ENCODE measurements around the gene PSMB9. TPM values are rescaled to one million over a fixed set of nuclear protein-coding genes. Genes with fewer than 3 reads are reported as not detected.

The PSMB9 gene
- total RNA-seq, 4 donors from 2014 or later, result 21.6 to 49.9 (median 30.7) TPM

DNA sequence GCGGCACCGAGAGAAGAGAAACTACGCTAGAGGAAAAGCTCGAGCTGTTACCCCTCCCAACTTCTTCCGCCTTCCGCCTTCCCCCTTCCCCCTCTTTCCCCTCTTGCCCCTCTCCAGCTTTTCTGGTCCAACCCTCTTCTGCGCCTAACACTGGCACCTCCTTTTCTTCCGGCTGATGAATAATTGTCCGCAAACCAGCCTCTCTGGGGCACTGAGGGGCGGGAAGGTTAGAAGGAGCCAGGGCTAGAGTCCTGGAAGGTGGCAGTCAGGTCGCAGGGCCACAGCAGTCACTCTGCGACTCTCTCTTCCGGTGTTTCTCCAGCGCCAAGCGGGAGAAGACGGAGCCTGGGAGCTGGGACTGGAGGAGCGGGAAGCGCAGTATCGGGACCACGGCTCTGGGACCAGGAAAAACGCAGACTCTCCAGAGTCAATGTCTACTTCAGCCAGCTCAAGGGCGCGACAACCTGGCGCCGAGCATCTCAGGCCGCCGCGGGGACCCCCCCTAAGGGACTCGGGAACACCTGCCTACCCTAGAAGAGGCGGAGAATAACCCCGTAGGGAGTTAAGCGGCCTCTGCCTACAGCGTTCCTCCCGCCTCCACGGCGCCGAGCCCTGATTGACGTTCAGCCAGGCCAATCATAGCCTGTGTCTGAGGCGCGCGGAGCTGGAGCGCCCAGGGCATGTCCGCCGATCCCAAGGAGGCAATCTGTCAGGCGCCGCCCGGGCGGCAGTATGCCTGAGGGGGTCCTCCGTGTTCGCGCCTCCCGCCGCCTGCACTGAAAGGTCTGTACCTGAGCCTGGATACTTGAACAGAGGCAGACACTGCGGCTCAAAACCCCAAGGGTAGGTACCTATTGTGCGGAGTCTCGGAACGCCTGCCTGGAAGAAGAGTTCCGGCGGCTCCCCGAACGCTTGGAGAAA lies 40.4 kb downstream of the PSMB9 start:
- TF ChIP-seq CTCF (IDR thresholded peaks at IDR 0.05; ENCODE audit: low read depth), result no peak

DNA sequence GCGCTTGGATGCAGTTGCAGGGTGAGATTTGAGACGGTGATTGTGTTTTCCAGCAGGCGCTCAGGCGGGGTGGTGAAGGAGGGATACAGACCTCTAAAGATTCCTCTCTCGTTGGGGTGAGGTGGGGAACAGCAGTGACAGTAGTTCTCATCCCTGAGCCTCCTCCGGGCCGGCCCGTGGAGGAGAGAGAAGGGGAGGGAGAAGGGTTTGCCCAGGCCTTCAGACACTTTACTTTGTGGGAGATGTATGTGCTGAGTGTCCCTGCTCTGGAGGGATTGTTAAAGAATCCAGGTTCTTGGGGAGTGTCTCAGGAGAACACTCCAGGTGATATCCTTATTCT lies 41.0 kb downstream of the PSMB9 start:
- TF ChIP-seq CTCF (IDR thresholded peaks at IDR 0.05; ENCODE audit: low read depth), result no peak

- no peak for TF ChIP-seq CTCF (IDR thresholded peaks at IDR 0.05; ENCODE audit: low read depth)
Measured at GRCh38 chr6:32903952-32904351, 50.0 kb downstream of the PSMB9 start.

DNA sequence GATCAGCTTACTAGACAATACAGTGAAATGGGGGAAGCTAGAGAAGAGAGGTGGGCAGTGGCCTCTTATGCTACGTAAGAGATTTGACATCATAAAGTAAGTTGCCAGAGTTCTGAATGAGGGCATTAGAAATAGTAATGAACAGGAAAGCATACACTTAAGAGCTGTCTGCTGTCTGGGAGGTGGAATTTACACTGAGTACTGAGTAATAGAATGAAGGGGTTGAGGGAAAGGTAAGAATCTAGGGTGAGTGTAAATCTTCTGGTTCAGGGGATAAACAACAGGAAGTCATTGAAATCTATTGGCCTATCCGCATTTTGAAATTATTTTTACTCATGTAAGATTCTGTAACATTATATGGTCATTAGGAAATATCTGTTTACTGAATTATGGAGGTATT lies 51.1 kb downstream of the PSMB9 start:
- no peak for TF ChIP-seq CTCF (IDR thresholded peaks at IDR 0.05; ENCODE audit: low read depth)

GRCh38 chr6:32906539-32906938 lies 52.5 kb downstream of the PSMB9 start:
- TF ChIP-seq CTCF (IDR thresholded peaks at IDR 0.05; ENCODE audit: low read depth), result no peak

DNA sequence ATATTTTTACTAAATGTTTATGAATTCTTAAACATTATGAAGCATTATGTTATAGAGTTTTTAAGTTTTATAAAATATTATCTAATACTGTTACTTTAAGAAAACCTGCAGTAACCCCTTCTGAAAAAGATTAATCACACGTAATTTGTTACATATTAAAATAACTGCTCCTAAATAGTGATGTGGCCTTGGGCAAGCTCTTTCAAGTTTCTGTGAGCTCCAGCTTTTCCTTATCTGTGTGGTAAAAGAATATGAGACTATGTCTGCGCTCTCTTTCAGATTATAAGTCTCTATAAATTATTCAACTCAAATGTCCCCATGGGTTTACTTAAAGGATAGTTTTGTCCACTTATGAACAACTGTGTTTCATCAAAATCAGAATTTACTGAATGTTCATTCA lies 54.9 kb downstream of the PSMB9 start:
- no peak for TF ChIP-seq CTCF (IDR thresholded peaks at IDR 0.05; ENCODE audit: low read depth)

Small RNA genes within 50 kb of the gene (small RNA-seq; reads per million reads assigned to genes)
- gene HLA-Z, result not detected

Other genes with a start within 250 kb of the PSMB9 start
- 10 to 100 TPM in 2 of 4 donors, 1 to 10 TPM in 2; 6.6 to 18.5 (median 11.4) TPM for gene HLA-DQA1, start 216.8 kb upstream of the PSMB9 start, total RNA-seq
- gene HLA-DQB1, start 187.5 kb upstream of the PSMB9 start, total RNA-seq, result 10 to 100 TPM in 2 of 4 donors, 1 to 10 TPM in 2; 2.8 to 15.8 (median 7.5) TPM
- 1 to 10 TPM in 2 of 4 donors, under 1 TPM in 1, not detected in 1; 0.65 to 4.6 (median 1.7) TPM for gene HLA-DQA2, start 112.8 kb upstream of the PSMB9 start, total RNA-seq
- gene HLA-DQB2, start 90.7 kb upstream of the PSMB9 start, total RNA-seq, result 1 to 10 TPM in 3 of 4 donors, not detected in 1; 1.1 to 4.3 (median 3.4) TPM
- gene HLA-DOB, start 37.2 kb upstream of the PSMB9 start, total RNA-seq, result under 1 TPM in 1 of 4 donors, not detected in 3; 0.34 TPM
- 10 to 100 TPM in 1 of 4 donors, 1 to 10 TPM in 3; 8.4 to 35.8 (median 9.6) TPM for gene TAP2, start 15.5 kb upstream of the PSMB9 start, total RNA-seq
- gene PSMB8, start 10.1 kb upstream of the PSMB9 start, total RNA-seq, result 10 to 100 TPM; 20.5 to 61.4 (median 49.0) TPM
- gene TAP1, start 488 bp upstream of the PSMB9 start, total RNA-seq, result 10 to 100 TPM; 18.3 to 76.9 (median 32.4) TPM
- gene HLA-DMB, start 86.8 kb downstream of the PSMB9 start, total RNA-seq, result 100 to 1,000 TPM in 1 of 4 donors, 10 to 100 TPM in 3; 27.7 to 199 (median 36.4) TPM
- gene HLA-DMA, start 98.9 kb downstream of the PSMB9 start, total RNA-seq, result 100 to 1,000 TPM in 1 of 4 donors, 10 to 100 TPM in 3; 44.7 to 124 (median 69.7) TPM
- 100 to 1,000 TPM in 2 of 4 donors, 10 to 100 TPM in 2; 83.0 to 154 (median 96.1) TPM for gene BRD2, start 114.4 kb downstream of the PSMB9 start, total RNA-seq
- 10 to 100 TPM in 1 of 4 donors, 1 to 10 TPM in 3; 2.1 to 10.9 (median 6.1) TPM for gene HLA-DOA, start 155.4 kb downstream of the PSMB9 start, total RNA-seq
- 100 to 1,000 TPM in 3 of 4 donors, 10 to 100 TPM in 1; 38.2 to 354 (median 131) TPM for gene HLA-DPA1, start 219.5 kb downstream of the PSMB9 start, total RNA-seq
- gene HLA-DPB1, start 221.8 kb downstream of the PSMB9 start, total RNA-seq, result 100 to 1,000 TPM in 1 of 4 donors, 10 to 100 TPM in 3; 43.9 to 256 (median 83.0) TPM